Measurements from ENCODE around the gene TMOD1.

The TMOD1 gene

DNA sequence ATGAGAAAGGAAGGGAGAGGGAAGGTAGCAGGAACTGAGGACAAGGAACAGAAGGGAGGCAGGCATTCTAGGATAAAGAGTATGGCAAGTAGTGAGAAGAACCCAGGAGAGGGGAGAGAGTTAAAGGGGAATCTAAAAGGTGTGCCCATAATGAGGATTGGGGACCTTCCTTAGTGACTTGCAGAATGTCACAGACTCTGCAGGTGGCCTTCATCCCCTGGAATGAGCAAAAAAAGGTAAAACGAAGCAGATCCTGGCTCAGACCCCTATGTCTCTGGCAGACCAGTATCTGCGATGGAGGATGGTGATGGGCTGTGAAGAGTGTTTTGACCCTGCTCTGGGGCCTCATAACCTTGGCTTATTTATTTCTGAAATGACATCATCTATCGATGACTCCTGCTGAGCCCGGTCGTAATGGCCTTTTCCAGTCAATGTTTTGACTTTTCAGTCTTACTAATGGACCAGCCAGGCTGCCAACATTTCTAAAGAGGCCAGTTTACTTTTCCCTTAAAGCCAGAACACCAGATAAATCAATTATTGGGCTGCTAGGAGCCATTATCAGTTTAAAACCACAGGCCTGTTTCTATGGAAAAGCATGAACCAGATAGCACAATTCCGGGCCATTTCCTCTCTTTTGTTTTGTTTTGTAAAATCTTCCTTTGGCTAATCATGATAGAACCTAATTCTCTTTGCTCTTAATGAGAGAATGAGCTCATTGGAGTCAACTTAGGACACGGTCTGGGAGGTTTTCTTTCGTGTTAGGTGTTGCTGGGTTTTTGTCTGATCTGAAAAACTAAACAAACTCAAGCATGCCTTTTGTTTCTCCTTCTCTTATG is 3.1 kb downstream of the TMOD1 start:
- Mint-ChIP-seq H3K4me3 (no peak overlapping the region), H3K9me3 (no peaks in the 10 kb centered on the region), H3K27me3 (ENCODE audit: low read depth) (peaks cover 43% of the 10 kb centered on the region), H3K27ac (no peak overlapping the region), H3K36me3 (ENCODE audit: low read depth) (no peaks in the 10 kb centered on the region), H3K4me1 (ENCODE audit: low read depth) (peaks cover 17% of the 10 kb centered on the region)

DNA sequence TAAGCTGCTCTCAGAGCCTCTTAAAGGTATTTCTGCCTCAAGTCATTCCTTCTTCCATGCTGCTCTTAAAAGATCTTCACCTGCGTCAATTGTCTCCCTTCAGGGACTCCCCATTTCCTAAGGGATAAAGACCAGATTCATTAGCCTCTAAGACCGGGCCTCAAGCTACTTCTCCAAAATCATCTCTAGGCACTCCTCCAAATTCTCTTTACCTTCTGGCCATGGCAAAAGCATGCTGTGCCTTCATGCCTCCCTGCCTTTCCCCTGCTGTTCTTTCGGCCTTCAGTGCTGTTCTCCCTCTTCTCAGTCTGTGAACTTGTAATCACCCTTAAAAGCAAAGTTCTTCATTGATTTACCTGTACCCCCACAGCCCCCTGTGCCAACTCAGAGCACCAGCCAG is 4.4 kb downstream of the TMOD1 start:
- Mint-ChIP-seq H3K9me3 (no peaks in the 10 kb centered on the region), H3K4me1 (ENCODE audit: low read depth) (peaks cover 18% of the 10 kb centered on the region), H3K36me3 (ENCODE audit: low read depth) (no peaks in the 10 kb centered on the region), H3K27ac (no peak overlapping the region), H3K4me3 (no peak overlapping the region), H3K27me3 (ENCODE audit: low read depth) (peaks cover 30% of the 10 kb centered on the region)

- Mint-ChIP-seq H3K4me3 (no peak overlapping the region), H3K36me3 (ENCODE audit: low read depth) (no peaks in the 10 kb centered on the region)
These were observed 4.8 kb downstream of the TMOD1 start for GRCh38 chr9:97506306-97506705.

DNA sequence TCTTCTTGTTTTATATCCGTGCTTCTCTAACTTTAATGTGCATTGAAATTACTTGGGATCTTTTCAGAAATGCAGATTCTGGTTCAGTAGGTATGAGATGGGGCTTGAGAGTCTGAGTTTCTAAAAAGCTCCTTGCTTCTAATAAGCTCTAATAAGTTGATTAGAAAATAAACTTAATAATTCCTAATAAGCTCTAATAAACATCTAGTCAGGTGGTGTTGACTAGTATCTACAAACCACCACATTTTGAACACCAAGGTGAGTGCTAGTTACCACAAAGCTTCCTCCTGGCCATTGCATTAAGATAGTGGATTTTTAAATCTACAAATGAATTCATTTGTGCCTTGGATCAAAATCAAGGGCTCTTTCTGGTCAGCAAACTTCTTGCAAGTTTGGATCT is 5.3 kb downstream of the TMOD1 start:
- no peak overlapping the region for H3K27ac Mint-ChIP-seq

More at GRCh38 chr9:97506306-97506705, 4.8 kb downstream of the TMOD1 start:
- Mint-ChIP-seq H3K4me1 (ENCODE audit: low read depth) (peaks cover 19% of the 10 kb centered on the region), H3K27ac (no peak overlapping the region), H3K27me3 (ENCODE audit: low read depth) (peaks cover 26% of the 10 kb centered on the region), H3K9me3 (no peaks in the 10 kb centered on the region)

GRCh38 chr9:97507428-97507984 is 6.0 kb downstream of the TMOD1 start:
- no peak overlapping the region for H3K27ac Mint-ChIP-seq
- no peaks in the 10 kb centered on the region for H3K9me3 Mint-ChIP-seq
- peaks cover 22% of the 10 kb centered on the region for H3K4me1 Mint-ChIP-seq (ENCODE audit: low read depth)
- peaks cover 26% of the 10 kb centered on the region for H3K27me3 Mint-ChIP-seq (ENCODE audit: low read depth)
- no peak overlapping the region for H3K4me3 Mint-ChIP-seq
- H3K36me3 Mint-ChIP-seq (ENCODE audit: low read depth): no peaks in the 10 kb centered on the region

More for the DNA sequence above, 5.3 kb downstream of the TMOD1 start:
- Mint-ChIP-seq H3K4me3 (no peak overlapping the region), H3K36me3 (ENCODE audit: low read depth) (no peaks in the 10 kb centered on the region), H3K9me3 (no peaks in the 10 kb centered on the region), H3K27me3 (ENCODE audit: low read depth) (peaks cover 26% of the 10 kb centered on the region), H3K4me1 (ENCODE audit: low read depth) (peaks cover 23% of the 10 kb centered on the region)

- Mint-ChIP-seq H3K36me3 (ENCODE audit: low read depth) (no peaks in the 10 kb centered on the region), H3K9me3 (no peaks in the 10 kb centered on the region), H3K27me3 (ENCODE audit: low read depth) (peaks cover 13% of the 10 kb centered on the region)
These were observed 7.4 kb downstream of the TMOD1 start for GRCh38 chr9:97508852-97509251.

DNA sequence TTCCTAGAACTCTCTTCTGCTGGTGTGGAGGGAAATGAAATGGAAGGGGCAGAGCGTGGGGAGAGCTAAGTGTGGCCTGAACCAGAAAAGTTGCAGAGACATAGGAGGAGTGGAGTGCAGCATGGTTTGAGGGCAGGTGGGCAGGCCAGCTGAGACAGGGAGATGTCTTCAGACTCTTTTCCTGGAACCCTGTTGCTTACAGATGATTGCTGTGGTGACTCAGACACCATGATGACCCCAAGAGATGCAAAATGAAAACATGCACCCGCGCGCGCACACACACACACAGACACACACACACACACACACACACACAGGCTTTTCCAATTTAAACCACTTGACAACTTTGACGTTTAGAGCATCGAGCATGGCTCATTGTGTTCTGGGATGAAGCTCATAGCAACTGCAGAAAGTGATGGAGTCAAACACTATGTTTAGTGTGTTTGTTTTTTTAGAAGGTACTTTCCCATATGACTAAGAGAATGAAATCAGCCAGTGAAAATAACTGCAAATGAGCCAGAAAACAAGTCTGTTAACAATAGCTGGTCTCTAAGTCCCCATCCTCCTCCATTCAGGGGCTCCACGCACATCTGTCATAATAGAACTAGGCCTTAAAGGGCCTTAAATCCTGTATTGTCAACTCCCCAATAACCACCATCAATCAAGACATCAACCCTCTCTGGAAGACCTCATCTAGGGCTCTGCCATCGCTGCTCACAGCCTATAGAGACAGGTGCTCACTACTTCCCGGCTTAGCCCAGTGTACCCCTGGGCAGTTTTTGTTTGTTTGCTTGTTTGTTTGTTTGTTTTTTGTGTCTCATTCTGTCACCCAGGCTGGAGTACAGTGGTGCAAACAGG is 9.6 kb downstream of the TMOD1 start:
- Mint-ChIP-seq H3K27ac (peak overlapping the region; percentile 85), H3K36me3 (ENCODE audit: low read depth) (no peaks in the 10 kb centered on the region), H3K27me3 (ENCODE audit: low read depth) (no peaks in the 10 kb centered on the region), H3K4me3 (peak overlapping the region; percentile 8), H3K4me1 (ENCODE audit: low read depth) (peaks cover 14% of the 10 kb centered on the region), H3K9me3 (no peaks in the 10 kb centered on the region)

More at GRCh38 chr9:97508852-97509251, 7.4 kb downstream of the TMOD1 start:
- no peak overlapping the region for H3K4me3 Mint-ChIP-seq
- no peak overlapping the region for H3K27ac Mint-ChIP-seq
- peaks cover 14% of the 10 kb centered on the region for H3K4me1 Mint-ChIP-seq (ENCODE audit: low read depth)

DNA sequence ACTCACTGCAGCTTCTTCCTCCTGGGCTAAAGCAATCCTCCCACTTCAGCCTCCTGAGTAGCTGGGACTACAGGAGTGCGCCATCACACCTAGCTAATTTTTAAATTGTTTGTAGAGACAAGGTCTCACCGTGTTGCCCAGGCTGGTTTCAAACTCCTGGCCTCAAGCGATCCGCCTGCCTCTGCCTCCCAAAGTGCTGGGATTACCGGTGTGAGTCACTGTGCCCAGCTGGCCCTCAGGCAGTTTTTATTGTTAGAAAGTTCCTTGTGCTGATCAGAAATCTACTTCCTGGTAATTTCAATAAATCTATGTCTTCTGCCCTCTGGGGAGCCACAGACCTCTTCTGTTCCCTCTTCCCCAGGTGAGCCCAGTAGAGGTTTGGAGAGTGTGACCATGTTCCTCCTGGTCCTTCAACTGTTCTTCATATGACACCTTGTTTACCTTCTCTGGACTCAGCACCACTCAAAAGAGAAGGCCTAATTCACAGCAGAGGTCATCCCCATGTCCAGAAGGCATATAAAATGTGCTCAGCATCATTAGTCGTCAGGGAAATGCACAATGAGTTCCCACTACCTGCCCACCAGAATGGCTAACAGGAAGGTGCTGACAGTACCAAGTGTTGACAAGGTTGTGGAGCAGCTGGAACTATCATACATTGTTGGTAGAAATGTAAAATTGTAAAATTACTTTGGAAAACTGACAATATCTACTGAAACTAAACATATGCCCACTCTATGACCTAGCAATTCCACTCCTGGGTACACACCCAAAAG is 10.4 kb downstream of the TMOD1 start:
- H3K27me3 Mint-ChIP-seq (ENCODE audit: low read depth): peaks cover 3% of the 10 kb centered on the region
- H3K27ac Mint-ChIP-seq: peak overlapping the region; percentile 85
- no peak overlapping the region for H3K4me3 Mint-ChIP-seq
- peaks cover 14% of the 10 kb centered on the region for H3K4me1 Mint-ChIP-seq (ENCODE audit: low read depth)
- no peaks in the 10 kb centered on the region for H3K9me3 Mint-ChIP-seq
- no peaks in the 10 kb centered on the region for H3K36me3 Mint-ChIP-seq (ENCODE audit: low read depth)

GRCh38 chr9:97512966-97513560 is 11.6 kb downstream of the TMOD1 start:
- H3K4me1 Mint-ChIP-seq (ENCODE audit: low read depth): peaks cover 14% of the 10 kb centered on the region
- no peaks in the 10 kb centered on the region for H3K9me3 Mint-ChIP-seq
- peaks cover 9% of the 10 kb centered on the region for H3K27me3 Mint-ChIP-seq (ENCODE audit: low read depth)
- no peak overlapping the region for H3K4me3 Mint-ChIP-seq
- no peaks in the 10 kb centered on the region for H3K36me3 Mint-ChIP-seq (ENCODE audit: low read depth)
- no peak overlapping the region for H3K27ac Mint-ChIP-seq

DNA sequence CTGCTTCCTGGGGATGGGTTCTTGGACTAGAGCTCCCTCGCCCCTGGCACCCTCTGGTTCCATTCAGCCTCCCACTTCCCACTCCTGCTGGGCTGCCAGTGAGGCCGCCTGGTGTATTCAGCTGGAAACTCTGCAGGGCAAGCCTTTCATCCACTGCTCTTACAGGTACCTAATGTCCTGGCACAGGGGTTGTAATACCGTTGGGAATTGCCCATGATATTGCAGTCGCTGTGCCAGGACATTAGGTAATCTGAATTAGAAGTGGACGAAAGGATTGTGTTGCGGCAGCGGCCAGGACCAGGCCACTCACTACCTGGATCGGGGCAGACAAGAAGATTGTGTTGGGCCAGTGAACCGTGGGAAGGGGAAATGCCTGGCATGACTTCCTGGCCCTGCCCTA is 13.1 kb downstream of the TMOD1 start:
- Mint-ChIP-seq H3K27ac (no peak overlapping the region), H3K27me3 (ENCODE audit: low read depth) (peaks cover 22% of the 10 kb centered on the region), H3K36me3 (ENCODE audit: low read depth) (no peaks in the 10 kb centered on the region), H3K4me1 (ENCODE audit: low read depth) (peaks cover 22% of the 10 kb centered on the region), H3K4me3 (no peak overlapping the region), H3K9me3 (no peaks in the 10 kb centered on the region)

- H3K9me3 Mint-ChIP-seq: no peaks in the 10 kb centered on the region
- H3K4me1 Mint-ChIP-seq (ENCODE audit: low read depth): peaks cover 20% of the 10 kb centered on the region
- peaks cover 26% of the 10 kb centered on the region for H3K27me3 Mint-ChIP-seq (ENCODE audit: low read depth)
- no peaks in the 10 kb centered on the region for H3K36me3 Mint-ChIP-seq (ENCODE audit: low read depth)
- no peak overlapping the region for H3K4me3 Mint-ChIP-seq
- no peak overlapping the region for H3K27ac Mint-ChIP-seq
These were observed 14.2 kb downstream of the TMOD1 start for GRCh38 chr9:97515662-97516061.

DNA sequence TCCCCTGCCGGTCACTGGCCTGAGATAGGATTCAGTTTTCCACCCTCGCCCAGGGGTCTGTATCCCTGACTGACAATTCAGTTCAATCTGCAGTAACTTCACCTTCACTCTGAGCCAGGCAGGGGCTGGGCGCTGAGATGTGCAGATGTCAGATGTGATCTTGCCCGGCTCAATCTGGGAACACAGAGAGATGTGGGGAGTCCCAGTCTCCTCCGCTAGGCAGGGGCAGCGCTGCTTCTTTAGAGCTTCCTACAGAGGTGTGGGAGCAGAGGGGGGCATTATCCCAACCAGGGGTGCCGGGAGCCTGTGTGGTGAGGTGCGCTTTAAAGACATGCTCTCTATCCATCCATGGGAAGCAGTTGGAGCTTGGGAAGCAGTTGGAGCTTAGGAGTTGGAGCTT is 14.6 kb downstream of the TMOD1 start:
- no peaks in the 10 kb centered on the region for H3K36me3 Mint-ChIP-seq (ENCODE audit: low read depth)
- peaks cover 26% of the 10 kb centered on the region for H3K27me3 Mint-ChIP-seq (ENCODE audit: low read depth)
- no peak overlapping the region for H3K4me3 Mint-ChIP-seq
- H3K9me3 Mint-ChIP-seq: no peaks in the 10 kb centered on the region
- peaks cover 15% of the 10 kb centered on the region for H3K4me1 Mint-ChIP-seq (ENCODE audit: low read depth)
- no peak overlapping the region for H3K27ac Mint-ChIP-seq

GRCh38 chr9:97517331-97518089 is 16.0 kb downstream of the TMOD1 start:
- Mint-ChIP-seq H3K27ac (no peak overlapping the region), H3K4me3 (no peak overlapping the region), H3K36me3 (ENCODE audit: low read depth) (no peaks in the 10 kb centered on the region), H3K27me3 (ENCODE audit: low read depth) (peaks cover 26% of the 10 kb centered on the region), H3K4me1 (ENCODE audit: low read depth) (peaks cover 9% of the 10 kb centered on the region), H3K9me3 (no peaks in the 10 kb centered on the region)

Measured in T-helper 1 cell treated with Interleukin-12 subunit alpha and Interleukin-12 subunit beta and Interleukin-4 antibody, amounts not matched to agents 30 μg/mL and 1 μg/mL, for 36 hours (primary cell).